HEK293 (cell line): Measurements from ENCODE around the gene KDM4B.

ENCODE experiments used
- KLF16 ChIP-seq: fragments of 450-650 bp; formaldehyde crosslinking; IDR thresholded peaks from 2 replicates; pipeline ENCODE4 v1.5.1; 2017; ENCODE audit warnings: missing biosample characterization, missing genetic modification characterization
- KLF9 ChIP-seq: fragments of 450-650 bp; formaldehyde crosslinking; IDR thresholded peaks from 2 replicates; pipeline ENCODE4 v1.5.1; 2016; ENCODE audit warnings: missing biosample characterization, missing genetic modification characterization, low read depth
- MZF1 ChIP-seq: fragments of 450-650 bp; formaldehyde crosslinking; IDR thresholded peaks from 2 replicates; pipeline ENCODE4 v1.5.1; 2017; ENCODE audit warnings: missing biosample characterization, missing genetic modification characterization, borderline replicate concordance
- PATZ1 ChIP-seq: fragments of 450-650 bp; formaldehyde crosslinking; IDR thresholded peaks from 2 replicates; pipeline ENCODE4 v1.5.1; 2016; ENCODE audit warnings: missing biosample characterization, missing genetic modification characterization
- ZNF174 ChIP-seq: fragments of 450-650 bp; formaldehyde crosslinking; IDR thresholded peaks from 2 replicates; pipeline ENCODE4 v1.5.0; 2017; ENCODE audit warnings: missing biosample characterization, mild to moderate bottlenecking, missing genetic modification characterization
- ZNF184 ChIP-seq: fragments of 450-650 bp; IDR thresholded peaks from 2 replicates; pipeline ENCODE4 v1.5.1; 2018; ENCODE audit warnings: missing biosample characterization, mild to moderate bottlenecking, missing genetic modification characterization
- ZNF2 ChIP-seq: fragments of 450-650 bp; formaldehyde crosslinking; IDR thresholded peaks from 2 replicates; pipeline ENCODE4 v1.5.1; 2016; ENCODE audit warnings: missing biosample characterization, missing genetic modification characterization
- ZNF266 ChIP-seq: fragments of 450-650 bp; formaldehyde crosslinking; IDR thresholded peaks from 2 replicates; pipeline ENCODE4 v1.5.1; 2016; ENCODE audit warnings: missing biosample characterization, missing genetic modification characterization, low read depth
- ZNF280D ChIP-seq: fragments of 450-650 bp; formaldehyde crosslinking; IDR thresholded peaks from 2 replicates; pipeline ENCODE4 v1.5.1; 2016; ENCODE audit warnings: missing biosample characterization, missing genetic modification characterization
- ZNF561 ChIP-seq: fragments of 450-650 bp; IDR thresholded peaks from 2 replicates; pipeline ENCODE4 v1.5.1; 2018; ENCODE audit warnings: missing biosample characterization, missing genetic modification characterization, borderline replicate concordance

- TF ChIP-seq KLF9 (tag by site-specific recombination): no peak
- TF ChIP-seq ZNF266 (tag by site-specific recombination): no peak
- no peak for TF ChIP-seq ZNF2 (tag by site-specific recombination)
- TF ChIP-seq ZNF184 (tag by site-specific recombination): no peak
- TF ChIP-seq ZNF561 (tag by site-specific recombination): no peak
- TF ChIP-seq ZNF280D (tag by site-specific recombination): no peak
- no peak for TF ChIP-seq MZF1 (tag by site-specific recombination)
- TF ChIP-seq ZNF174 (tag by site-specific recombination): no peak
- TF ChIP-seq KLF16: no peak
- TF ChIP-seq PATZ1: no peak
Observed at GRCh38 chr19:5186293-5187050, 217.6 kb downstream of the KDM4B start.
